Measurements from ENCODE around the gene ATP8A2.

GRCh38 chr13:25951831-25952230 is 580.1 kb downstream of the ATP8A2 start:
- TF ChIP-seq CTCF (IDR thresholded peaks at IDR 0.05) (no peak), POLR2AphosphoS5 (IDR thresholded peaks at IDR 0.05; ENCODE audit: low read depth, low read length) (no peak), REST (IDR thresholded peaks at IDR 0.05; ENCODE audit: insufficient read depth in 1 of 2, low read depth in 2 of 2, low read length in 1 of 2) (no peak), SIN3A (IDR thresholded peaks at IDR 0.05; ENCODE audit: borderline replicate concordance, insufficient read depth, low read depth, low read length) (no peak)

Measured in Panc1 (cell line).